ENCODE measurements around the gene TRIM43.
"Not testable (repeated sequence)": the region's sequence is repeated elsewhere in the genome, so short reads cannot be mapped to it uniquely, and the experiment has no call there.

GRCh38 chr2:95595012-95595411, 3.2 kb downstream of the TRIM43 start:
- TF ChIP-seq CTCF (conservative IDR thresholded peaks at IDR 0.05 in 1 of 2, IDR thresholded peaks at IDR 0.05 in 1 of 2; ENCODE audit: extremely low read depth in 1 of 2, insufficient read depth in 1 of 2, low read depth in 1 of 2, low read length in 2 of 2); EZH2 (IDR thresholded peaks at IDR 0.05; ENCODE audit: borderline replicate concordance, low read length): not testable (repeated sequence)
